H9 (cell line): ENCODE measurements around the gene LINGO1. TPM values are rescaled to one million over a fixed set of nuclear protein-coding genes. Genes with fewer than 3 reads are reported as not detected.

ENCODE experiments used
- DNase-seq: peaks from one replicate; pipeline ENCODE4 v3.0.0-alpha.2; 2017
- H2AFZ ChIP-seq: one replicate; pipeline ENCODE4 v1.6.1; 2013; ENCODE audit warnings: mild to moderate bottlenecking, low read length, control low read depth, moderate library complexity
- H2AK5ac ChIP-seq: 2 replicates; pipeline ENCODE4 v1.6.1; 2013; ENCODE audit warnings: low read length, control low read depth, mixed read lengths; ENCODE audit not compliant: insufficient read length
- H2BK120ac ChIP-seq: one replicate; pipeline ENCODE4 v1.6.1; 2013; ENCODE audit warnings: low read depth, mild to moderate bottlenecking, low read length, control low read depth, inconsistent platforms; ENCODE audit not compliant: poor library complexity, severe bottlenecking
- H2BK12ac ChIP-seq: 2 replicates; pipeline ENCODE4 v1.6.1; 2013; ENCODE audit warnings: low read length, control low read depth, mixed read lengths, low read depth; ENCODE audit not compliant: insufficient read length
- H2BK15ac ChIP-seq: 2 replicates; pipeline ENCODE4 v1.6.1; 2013; ENCODE audit warnings: low read depth, low read length, control low read depth
- H2BK20ac ChIP-seq: one replicate; pipeline ENCODE4 v1.6.1; 2013; ENCODE audit warnings: low read depth, mild to moderate bottlenecking, low read length, control low read depth, inconsistent platforms; ENCODE audit not compliant: poor library complexity, severe bottlenecking
- H2BK5ac ChIP-seq: 2 replicates; pipeline ENCODE4 v1.6.1; 2013; ENCODE audit warnings: low read length, control low read depth, mixed read lengths; ENCODE audit not compliant: insufficient read length
- H3K14ac ChIP-seq: 2 replicates; pipeline ENCODE4 v1.6.1; 2013; ENCODE audit warnings: low read length, control low read depth; ENCODE audit not compliant: insufficient read depth
- H3K18ac ChIP-seq: 2 replicates; pipeline ENCODE4 v1.6.1; 2013; ENCODE audit warnings: low read depth, mild to moderate bottlenecking, mixed read lengths, low read length, control low read depth; ENCODE audit not compliant: insufficient read length
- H3K23ac ChIP-seq: 2 replicates; pipeline ENCODE4 v1.6.1; 2013; ENCODE audit warnings: low read length, control low read depth, mixed read lengths, low read depth; ENCODE audit not compliant: insufficient read length
- H3K23me2 ChIP-seq: 2 replicates; pipeline ENCODE4 v1.6.1; 2013; ENCODE audit warnings: low read depth, mild to moderate bottlenecking, mixed read lengths, low read length, control low read depth; ENCODE audit not compliant: insufficient read length, poor library complexity, severe bottlenecking
- H3K27ac ChIP-seq: 2 replicates; pipeline ENCODE4 v1.5.1; 2013; ENCODE audit warnings: low read length, control low read depth, mixed read lengths, low read depth; ENCODE audit not compliant: insufficient read length
- H3K27me3 ChIP-seq: 2 replicates; pipeline ENCODE4 v1.6.1; 2013; ENCODE audit warnings: low read length, control low read depth, inconsistent platforms; ENCODE audit not compliant: insufficient read depth
- H3K4ac ChIP-seq: 2 replicates; pipeline ENCODE4 v1.6.1; 2013; ENCODE audit warnings: low read depth, mild to moderate bottlenecking, control low read depth, inconsistent platforms, low read length, moderate library complexity
- H3K4me1 ChIP-seq: 2 replicates; pipeline ENCODE4 v1.6.1; 2013; ENCODE audit warnings: low read length, control low read depth, inconsistent platforms; ENCODE audit not compliant: insufficient read depth
- H3K4me2 ChIP-seq: 2 replicates; pipeline ENCODE4 v1.6.1; 2013; ENCODE audit warnings: low read length, control low read depth, mixed read lengths; ENCODE audit not compliant: insufficient read length, insufficient read depth
- H3K56ac ChIP-seq: 2 replicates; pipeline ENCODE4 v1.6.1; 2013; ENCODE audit warnings: low read depth, mild to moderate bottlenecking, mixed read lengths, low read length, control low read depth; ENCODE audit not compliant: insufficient read length
- H3K79me1 ChIP-seq: 2 replicates; pipeline ENCODE4 v1.6.1; 2013; ENCODE audit warnings: low read depth, mild to moderate bottlenecking, moderate library complexity, low read length, control low read depth, inconsistent platforms; ENCODE audit not compliant: insufficient read depth, poor library complexity, severe bottlenecking
- H3K79me2 ChIP-seq: 2 replicates; pipeline ENCODE4 v1.6.1; 2013; ENCODE audit warnings: low read length, control low read depth, inconsistent platforms; ENCODE audit not compliant: insufficient read depth
- H3K9ac ChIP-seq: 2 replicates; pipeline ENCODE4 v1.6.1; 2013; ENCODE audit warnings: low read length, control low read depth, mixed read lengths; ENCODE audit not compliant: insufficient read length; ENCODE audit errors: extremely low read depth
- H3K9me3 ChIP-seq: one replicate; pipeline ENCODE4 v1.6.1; 2013; ENCODE audit warnings: low read depth, low read length, inconsistent platforms; ENCODE audit not compliant: control insufficient read depth
- H3T11ph ChIP-seq: one replicate; pipeline ENCODE4 v1.6.1; 2013; ENCODE audit warnings: mild to moderate bottlenecking, low read length, control low read depth, inconsistent platforms
- H4K20me1 ChIP-seq: one replicate; pipeline ENCODE4 v1.6.1; 2013; ENCODE audit not compliant: control insufficient read depth, insufficient read length, insufficient read depth
- H4K5ac ChIP-seq: 2 replicates; pipeline ENCODE4 v1.6.1; 2013; ENCODE audit warnings: low read depth, mild to moderate bottlenecking, mixed read lengths, low read length, control low read depth; ENCODE audit not compliant: insufficient read length
- H4K8ac ChIP-seq: replicated peaks from 2 replicates; pipeline ENCODE4 v1.6.1; 2013; ENCODE audit warnings: low read length, control low read depth, mixed read lengths, low read depth; ENCODE audit not compliant: insufficient read length
- H4K91ac ChIP-seq: 2 replicates; pipeline ENCODE4 v1.6.1; 2013; ENCODE audit warnings: low read depth, mild to moderate bottlenecking, moderate library complexity, mixed read lengths, low read length, control low read depth; ENCODE audit not compliant: insufficient read length
- H3K27ac Mint-ChIP-seq, 3 experiments: 2 replicates in 2 of 3; 3 replicates in 1 of 3; pipeline ENCODE4 v1.8.0; 2020 to 2021; ENCODE audit warnings: mixed read lengths in 3 of 3, mild to moderate bottlenecking in 1 of 3, moderate library complexity in 1 of 3
- H3K27me3 Mint-ChIP-seq: 2 replicates; pipeline ENCODE4 v1.8.0; 2021; ENCODE audit warnings: low read depth, mild to moderate bottlenecking, moderate library complexity, mixed read lengths
- H3K36me3 Mint-ChIP-seq, 3 experiments: 2 replicates in 2 of 3; 3 replicates in 1 of 3; pipeline ENCODE4 v1.8.0; 2020 to 2021; ENCODE audit warnings: low read depth in 3 of 3, mixed read lengths in 3 of 3; ENCODE audit not compliant: insufficient read depth in 1 of 3
- H3K4me1 Mint-ChIP-seq, 2 experiments: 2 replicates each; pipeline ENCODE4 v1.8.0; 2020; ENCODE audit warnings: mixed read lengths in 2 of 2
- H3K4me3 Mint-ChIP-seq, 2 experiments: 2 replicates in 1 of 2; 3 replicates in 1 of 2; pipeline ENCODE4 v1.8.0; 2020 to 2021; ENCODE audit warnings: mild to moderate bottlenecking in 2 of 2, mixed read lengths in 2 of 2, moderate library complexity in 1 of 2
- H3K9me3 Mint-ChIP-seq, 2 experiments: 2 replicates in 1 of 2; 3 replicates in 1 of 2; pipeline ENCODE4 v1.8.0; 2020; ENCODE audit warnings: mild to moderate bottlenecking in 2 of 2, mixed read lengths in 2 of 2, moderate library complexity in 1 of 2
- WGBS: extraction: QIAGEN DNeasy Blood & Tissue Kit; methylation state at CpG from one replicate; pipeline ENCODE4 v1.1.7; 2013; ENCODE audit warnings: missing lambda C conversion rate, low lambda C conversion rate, mixed read lengths; ENCODE audit not compliant: insufficient read length; ENCODE audit errors: extremely low coverage; 5-methylcytosine and 5-hydroxymethylcytosine counted together
- total RNA-seq: library from RNA; stranded (reverse); gene quantifications from 2 replicates; pipeline ENCODE4 v1.2.1, GENCODE V29; 2021
- TF ChIP-seq, protein P1 (sequence below): fragments of 200-600 bp; sonication (generic); conservative IDR thresholded peaks from 3 replicates; pipeline ENCODE4 v1.8.0; 2021; ENCODE audit warnings: antibody characterized with exemption, mild to moderate bottlenecking

The LINGO1 gene
- total RNA-seq, 1 experiment from 2014 or later = 41.6 TPM

DNA sequence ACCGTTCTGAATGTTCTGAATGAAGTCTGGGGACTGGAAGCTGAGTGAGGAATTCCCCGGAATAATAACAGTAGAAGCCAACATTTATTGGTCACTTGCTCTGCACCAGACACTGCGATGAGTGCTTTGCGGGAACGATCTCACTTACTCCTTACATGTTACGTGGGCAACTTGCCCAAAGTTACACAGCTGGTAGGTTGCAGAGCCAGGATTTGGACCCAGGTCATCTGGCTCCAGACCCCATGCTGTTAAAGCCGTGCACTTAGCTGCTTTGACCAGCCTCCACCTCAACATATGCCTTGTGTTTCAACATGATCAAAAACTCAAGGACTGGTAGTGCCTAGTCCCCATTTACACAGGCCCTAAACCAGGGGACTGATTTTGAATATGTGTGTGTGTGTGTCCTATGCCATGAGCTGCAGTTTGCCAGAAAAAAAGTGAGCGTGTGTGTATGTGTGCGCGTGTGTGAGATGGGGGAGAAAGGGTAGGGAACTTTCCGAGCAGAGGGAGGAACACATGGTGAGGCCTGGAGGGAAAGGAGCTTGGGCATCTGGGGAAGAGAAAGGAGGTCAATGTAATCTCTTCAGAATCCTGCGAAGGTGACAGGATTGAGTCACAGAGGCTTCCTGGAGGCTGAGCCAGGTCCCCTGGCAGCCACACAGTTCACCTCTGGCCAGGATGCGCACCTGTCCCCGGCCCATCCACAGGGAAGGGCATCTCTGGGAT is 28.9 kb downstream of the LINGO1 start:
- H3K9me3 Mint-ChIP-seq = no peaks in the 10 kb centered on the region; a peak in 1 of 5 replicates
- peaks cover 50 to 66% of the 10 kb centered on the region in 2 experiments for H3K4me1 Mint-ChIP-seq
- Histone ChIP-seq H3K9me3 (no peaks in the 10 kb centered on the region), H4K20me1 (no peaks in the 10 kb centered on the region), H4K91ac (no peak overlapping the region), H2BK12ac (no peak overlapping the region), H3K23ac (no peak overlapping the region), H2BK20ac (no peak overlapping the region), H3K4ac (no peak overlapping the region), H3K79me2 (no peaks in the 10 kb centered on the region), H3K14ac (no peak overlapping the region), H3K23me2 (no peaks in the 10 kb centered on the region), H3K27ac (no peak overlapping the region), H3K9ac (no peak overlapping the region), H3K27me3 (no peaks in the 10 kb centered on the region), H3K18ac (no peak overlapping the region), H2AFZ (no peak overlapping the region), H3K4me1 (peaks cover 5% of the 10 kb centered on the region; the same call in 1 of the 2 replicates), H3K79me1 (no peaks in the 10 kb centered on the region), H3T11ph (no peak overlapping the region), H4K8ac (no peak overlapping the region), H2BK120ac (no peak overlapping the region), H3K56ac (no peak overlapping the region), H3K4me2 (peak overlapping the region; percentile 13), H2AK5ac (no peak overlapping the region), H4K5ac (no peak overlapping the region), H2BK5ac (no peak overlapping the region), H2BK15ac (no peak overlapping the region)
- TF ChIP-seq, protein P1, sequence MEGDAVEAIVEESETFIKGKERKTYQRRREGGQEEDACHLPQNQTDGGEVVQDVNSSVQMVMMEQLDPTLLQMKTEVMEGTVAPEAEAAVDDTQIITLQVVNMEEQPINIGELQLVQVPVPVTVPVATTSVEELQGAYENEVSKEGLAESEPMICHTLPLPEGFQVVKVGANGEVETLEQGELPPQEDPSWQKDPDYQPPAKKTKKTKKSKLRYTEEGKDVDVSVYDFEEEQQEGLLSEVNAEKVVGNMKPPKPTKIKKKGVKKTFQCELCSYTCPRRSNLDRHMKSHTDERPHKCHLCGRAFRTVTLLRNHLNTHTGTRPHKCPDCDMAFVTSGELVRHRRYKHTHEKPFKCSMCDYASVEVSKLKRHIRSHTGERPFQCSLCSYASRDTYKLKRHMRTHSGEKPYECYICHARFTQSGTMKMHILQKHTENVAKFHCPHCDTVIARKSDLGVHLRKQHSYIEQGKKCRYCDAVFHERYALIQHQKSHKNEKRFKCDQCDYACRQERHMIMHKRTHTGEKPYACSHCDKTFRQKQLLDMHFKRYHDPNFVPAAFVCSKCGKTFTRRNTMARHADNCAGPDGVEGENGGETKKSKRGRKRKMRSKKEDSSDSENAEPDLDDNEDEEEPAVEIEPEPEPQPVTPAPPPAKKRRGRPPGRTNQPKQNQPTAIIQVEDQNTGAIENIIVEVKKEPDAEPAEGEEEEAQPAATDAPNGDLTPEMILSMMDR = no peak
- WGBS = no CpG with 5 or more reads among the region's 14 CpGs
- no peak overlapping the region for H3K27ac Mint-ChIP-seq
- peak overlapping the region in 1 of 2 experiments; percentile 8; a peak in 2 of 5 replicates for H3K4me3 Mint-ChIP-seq
- DNase-seq = no peak
- H3K27me3 Mint-ChIP-seq = peaks cover 16% of the 10 kb centered on the region
- no peaks in the 10 kb centered on the region for H3K36me3 Mint-ChIP-seq
